22Rv1 (cell line): ENCODE measurements around the gene LHPP.

Experiments
- H3K27ac ChIP-seq: fragments of 450-650 bp; 2 replicates; pipeline ENCODE4 v1.5.1; 2017
- ZFX ChIP-seq: fragments of 450-650 bp; IDR thresholded peaks from 2 replicates; pipeline ENCODE4 v1.6.1; 2017; ENCODE audit warnings: antibody characterized with exemption, borderline replicate concordance
- TF ChIP-seq, protein P1 (sequence below): fragments of 450-650 bp; IDR thresholded peaks from 2 replicates; pipeline ENCODE4 v1.5.1; 2017; ENCODE audit warnings: mild to moderate bottlenecking

LHPP gene

GRCh38 chr10:124509880-124510632 lies 48.4 kb downstream of the LHPP start:
- TF ChIP-seq ZFX: no peak
- TF ChIP-seq, protein P1, sequence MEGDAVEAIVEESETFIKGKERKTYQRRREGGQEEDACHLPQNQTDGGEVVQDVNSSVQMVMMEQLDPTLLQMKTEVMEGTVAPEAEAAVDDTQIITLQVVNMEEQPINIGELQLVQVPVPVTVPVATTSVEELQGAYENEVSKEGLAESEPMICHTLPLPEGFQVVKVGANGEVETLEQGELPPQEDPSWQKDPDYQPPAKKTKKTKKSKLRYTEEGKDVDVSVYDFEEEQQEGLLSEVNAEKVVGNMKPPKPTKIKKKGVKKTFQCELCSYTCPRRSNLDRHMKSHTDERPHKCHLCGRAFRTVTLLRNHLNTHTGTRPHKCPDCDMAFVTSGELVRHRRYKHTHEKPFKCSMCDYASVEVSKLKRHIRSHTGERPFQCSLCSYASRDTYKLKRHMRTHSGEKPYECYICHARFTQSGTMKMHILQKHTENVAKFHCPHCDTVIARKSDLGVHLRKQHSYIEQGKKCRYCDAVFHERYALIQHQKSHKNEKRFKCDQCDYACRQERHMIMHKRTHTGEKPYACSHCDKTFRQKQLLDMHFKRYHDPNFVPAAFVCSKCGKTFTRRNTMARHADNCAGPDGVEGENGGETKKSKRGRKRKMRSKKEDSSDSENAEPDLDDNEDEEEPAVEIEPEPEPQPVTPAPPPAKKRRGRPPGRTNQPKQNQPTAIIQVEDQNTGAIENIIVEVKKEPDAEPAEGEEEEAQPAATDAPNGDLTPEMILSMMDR: no peak
- no peak overlapping the region for H3K27ac ChIP-seq

DNA sequence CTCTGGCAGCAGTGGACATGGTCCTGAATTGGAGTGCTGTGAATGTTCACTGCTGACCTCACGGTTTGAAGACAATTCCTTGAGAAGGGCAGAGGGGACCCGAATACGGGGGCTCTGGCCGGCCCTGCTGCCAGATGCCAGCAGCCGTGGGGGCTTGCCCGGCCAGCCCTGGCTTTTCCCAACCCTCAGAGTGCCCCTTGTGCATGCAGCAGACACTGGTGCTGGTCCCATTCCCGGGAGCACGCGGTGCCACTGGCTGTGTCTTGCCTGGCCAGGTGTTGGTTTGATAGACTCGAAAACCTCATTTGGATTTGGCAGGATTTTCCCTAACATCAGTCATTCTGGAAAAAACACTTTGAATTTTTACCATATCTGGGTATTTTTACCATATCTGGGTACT lies 49.1 kb downstream of the LHPP start:
- TF ChIP-seq, protein P1: no peak
- no peak for TF ChIP-seq ZFX
- no peak overlapping the region for H3K27ac ChIP-seq

DNA sequence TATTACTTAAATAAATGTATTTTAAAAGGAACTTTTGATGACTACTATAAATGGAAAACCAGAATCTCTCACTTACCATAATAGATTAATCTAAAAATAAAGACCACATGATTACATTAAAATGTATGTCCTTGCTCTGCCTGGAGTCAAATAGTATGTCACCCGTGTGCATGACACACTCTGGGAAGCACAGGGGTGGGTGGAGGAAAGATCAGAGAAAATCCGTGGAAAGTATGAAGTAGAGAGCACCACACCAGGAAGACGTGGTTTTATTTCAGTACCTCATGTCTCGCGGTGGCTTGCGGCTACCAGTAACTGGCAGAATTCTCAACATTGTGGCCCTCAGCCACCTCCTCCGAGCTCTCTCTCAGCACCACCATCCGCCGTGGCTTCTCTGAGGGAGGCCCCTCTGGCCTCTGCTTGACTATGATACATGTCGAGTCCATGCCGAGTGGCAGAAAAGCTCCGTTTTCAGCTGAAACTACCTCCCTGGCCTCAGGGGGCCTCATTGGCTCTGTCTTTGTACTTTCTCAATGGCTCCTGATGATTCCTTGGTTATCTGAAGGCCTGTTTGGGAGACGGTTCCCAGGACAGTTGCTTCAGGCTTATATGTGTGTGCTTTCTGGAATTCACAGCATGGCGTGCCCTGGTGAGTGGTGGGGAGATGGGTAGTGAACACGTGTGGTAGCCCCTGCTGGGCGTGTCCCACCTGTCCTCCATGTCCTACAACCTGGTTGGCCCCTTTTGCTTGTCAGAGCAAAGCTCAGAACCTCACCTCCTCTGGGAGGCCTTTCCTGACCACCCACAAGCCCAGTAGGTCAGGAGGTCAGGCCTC lies 49.8 kb downstream of the LHPP start:
- H3K27ac ChIP-seq: no peak overlapping the region
- TF ChIP-seq, protein P1: no peak
- no peak for TF ChIP-seq ZFX

DNA sequence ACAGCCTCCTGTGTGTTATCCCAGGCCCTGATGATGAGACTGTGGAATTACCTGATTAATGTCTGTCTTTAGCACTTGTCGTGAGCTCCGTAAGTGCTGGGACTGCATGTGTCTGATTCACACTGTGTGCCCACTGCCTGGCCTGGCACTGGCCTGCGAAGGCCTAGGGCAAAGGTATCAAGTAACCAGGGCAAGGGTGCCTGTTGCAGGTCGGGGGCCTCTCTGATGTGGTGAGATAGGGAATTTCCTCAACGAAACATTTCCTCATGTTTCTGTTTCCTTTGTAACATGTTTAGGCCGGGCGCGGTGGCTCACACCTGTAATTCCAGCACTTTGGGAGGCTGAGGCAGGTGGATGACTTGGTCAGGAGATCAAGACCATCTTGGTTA lies 50.4 kb downstream of the LHPP start:
- no peak overlapping the region for H3K27ac ChIP-seq
- TF ChIP-seq ZFX: no peak
- TF ChIP-seq, protein P1: no peak

- TF ChIP-seq ZFX: no peak
- TF ChIP-seq, protein P1: no peak
- H3K27ac ChIP-seq: no peak overlapping the region
These were observed 51.0 kb downstream of the LHPP start for GRCh38 chr10:124512600-124512999.

DNA sequence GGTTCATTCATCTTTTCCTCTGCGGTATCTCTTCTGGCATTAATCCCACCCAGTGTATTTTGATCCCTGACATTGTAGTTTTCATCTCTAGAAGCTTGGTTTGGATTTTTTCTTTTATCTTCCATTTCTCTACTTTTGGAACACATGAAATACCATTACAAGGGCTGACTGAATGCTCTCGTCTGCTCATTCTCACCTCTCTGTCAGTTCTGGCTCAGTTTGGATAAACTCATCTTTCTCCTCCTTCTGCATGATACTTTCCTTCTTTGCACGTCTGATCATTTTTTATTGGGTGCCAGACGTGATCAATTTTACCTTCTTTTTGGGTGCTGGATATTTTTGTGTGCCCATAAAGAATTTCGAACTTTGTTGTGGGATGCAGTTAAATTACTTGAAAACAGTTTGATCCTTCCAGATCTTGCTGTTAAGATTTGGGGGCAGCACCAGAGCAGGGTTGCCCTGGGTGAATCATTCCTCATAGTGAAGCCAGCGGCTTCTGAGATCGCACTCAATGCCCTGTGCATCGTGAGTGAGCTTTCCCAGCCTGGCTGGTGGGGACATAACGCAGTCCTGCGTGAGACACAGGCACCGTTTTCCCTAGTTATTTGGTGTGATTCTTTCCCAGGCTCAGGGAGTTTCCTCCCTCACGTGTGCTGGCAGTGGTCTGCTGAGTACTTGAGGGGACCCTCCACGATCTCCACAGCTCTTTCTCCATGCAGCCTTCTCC lies 53.8 kb downstream of the LHPP start:
- TF ChIP-seq ZFX: no peak
- TF ChIP-seq, protein P1: no peak

GRCh38 chr10:124516181-124516580 lies 54.6 kb downstream of the LHPP start:
- H3K27ac ChIP-seq: no peak overlapping the region

More for the DNA sequence above, 53.8 kb downstream of the LHPP start:
- H3K27ac ChIP-seq: no peak overlapping the region

More at GRCh38 chr10:124516181-124516580, 54.6 kb downstream of the LHPP start:
- TF ChIP-seq, protein P1: no peak
- no peak for TF ChIP-seq ZFX
